A549 treated with Hydrocortisone at 1 μM for 4 hours (cell line): ENCODE measurements around the gene TEX13C. TPM values are rescaled to one million over a fixed set of nuclear protein-coding genes. Genes with fewer than 3 reads are reported as not detected.

Experiments used
- total RNA-seq: library from RNA; stranded (reverse); fragments of 200-300 nt; extraction: Qiagen RNA extraction; gene quantifications from 5 replicates; pipeline ENCODE4 v1.2.3, GENCODE V29; 2022

The TEX13C gene
- not detected in 5 replicates for total RNA-seq

DNA sequence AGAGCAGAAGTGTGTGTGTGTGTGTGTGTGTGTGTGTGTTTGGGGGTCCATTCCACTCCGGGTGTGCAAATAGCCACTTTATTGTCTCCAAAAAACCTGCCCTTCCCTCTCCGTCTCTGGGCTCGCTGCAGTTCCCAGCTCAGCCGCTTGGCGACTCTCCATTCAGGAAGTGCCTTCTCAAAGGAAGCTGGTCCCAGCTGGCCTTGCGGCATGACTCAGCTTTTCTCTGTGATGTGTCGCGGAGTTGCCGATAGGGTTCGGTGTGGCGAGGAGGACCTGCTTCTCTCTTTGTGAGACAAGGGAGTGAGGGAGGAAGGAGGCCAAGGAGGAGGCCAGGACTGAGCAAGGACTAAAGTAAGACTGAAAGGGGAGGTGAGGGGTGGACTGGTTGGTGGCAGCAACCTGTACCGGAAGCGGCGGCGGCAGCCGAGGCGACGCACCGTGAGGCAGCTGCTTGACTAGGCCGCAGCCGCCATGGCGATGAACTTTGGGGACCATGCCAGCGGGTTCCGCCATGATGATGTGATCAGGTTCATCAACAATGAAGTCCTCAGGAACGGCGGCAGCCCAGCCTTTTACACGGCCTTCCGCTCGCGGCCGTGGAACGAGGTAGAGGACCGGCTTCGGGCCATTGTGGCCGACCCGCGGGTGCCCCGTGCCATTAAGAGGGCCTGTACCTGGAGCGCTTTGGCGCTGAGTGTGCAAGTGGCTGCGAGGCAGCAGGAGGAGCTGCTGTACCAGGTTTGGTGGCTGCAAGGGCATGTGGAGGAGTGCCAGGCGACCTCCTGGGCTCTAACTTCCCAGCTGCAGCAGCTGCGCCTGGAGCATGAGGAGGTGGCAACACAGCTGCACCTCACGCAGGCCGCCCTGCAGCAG, at the start of gene TEX13C:
Gene TEX13C, plus strand, starts transcription at position 226 of the 876 bp plus-strand sequence. Its CDS starts 249 bp downstream, at position 475.

